Measurements from ENCODE around the gene PPP4R3C. TPM values are rescaled to one million over a fixed set of nuclear protein-coding genes. Genes with fewer than 3 reads are reported as not detected.
"Not testable (repeated sequence)": the region's sequence is repeated elsewhere in the genome, so short reads cannot be mapped to it uniquely, and the experiment has no call there.

Gene PPP4R3C
- total RNA-seq, result not detected
- not detected for polyA plus RNA-seq
- long read RNA-seq, donor 1, result 0 reads
- long read RNA-seq, donor 2, result 0 reads
- long read RNA-seq, donor 3, result 0 reads

- intact Hi-C loops (cut with DNase I), result no loop called here
- peaks cover 0 to 6% (median 0%) of the 10 kb centered on the region in 12 donors for H3K9me3 ChIP-seq
- no peaks in the 10 kb centered on the region for H3K27me3 ChIP-seq
- no peak for DNase-seq
- no peaks in the 10 kb centered on the region for H3K36me3 ChIP-seq
- H3K27ac ChIP-seq, result no peak within 1 kb of the TSS
- no peak for ATAC-seq
- H3K4me1 ChIP-seq, result no peaks in the 10 kb centered on the region
- H3K4me3 ChIP-seq, result no peak within 1 kb of the TSS
- no peak for TF ChIP-seq POLR2A (IDR thresholded peaks at IDR 0.05)
- 81 to 95% (median 90%) methylated on average over 14 of the region's 14 CpGs for WGBS, 4 donors
Observed at GRCh38 chrX:27463187-27463586, at the start of gene PPP4R3C. PPP4R3C (minus strand) TSS chrX:27463341; CDS start chrX:27463296, 45 bp downstream.

GRCh38 chrX:27491397-27491796 is 28.3 kb upstream of the PPP4R3C start:
- H3K36me3 ChIP-seq, result no peaks in the 10 kb centered on the region
- peaks cover 0 to 6% (median 0%) of the 10 kb centered on the region in 12 donors for H3K9me3 ChIP-seq
- no peaks in the 10 kb centered on the region for H3K4me1 ChIP-seq
- no peak overlapping the region for H3K4me3 ChIP-seq
- H3K27me3 ChIP-seq, result no peaks in the 10 kb centered on the region
- no peak overlapping the region for H3K27ac ChIP-seq
- TF ChIP-seq CTCF (IDR thresholded peaks at IDR 0.05), result no peak
- no peak for TF ChIP-seq POLR2A (IDR thresholded peaks at IDR 0.05)
- DNase-seq (no peak), ATAC-seq (no peak)
- WGBS, 4 donors, result 62 to 82% (median 75%) methylated on average over 4 of the region's 4 CpGs
- intact Hi-C loops (cut with DNase I), result no loop called here

GRCh38 chrX:27466051-27466450 is 2.9 kb upstream of the PPP4R3C start:
- 40 to 61% (median 60%) methylated on average over 1 of the region's 1 CpG for WGBS, 4 donors
- H3K4me3 ChIP-seq, result no peak overlapping the region
- no peak overlapping the region for H3K27ac ChIP-seq
- intact Hi-C loops (cut with DNase I), result no loop called here
- no peaks in the 10 kb centered on the region for H3K9me3 ChIP-seq
- ATAC-seq, result no peak
- TF ChIP-seq CTCF (IDR thresholded peaks at IDR 0.05) (no peak), POLR2A (IDR thresholded peaks at IDR 0.05) (no peak)
- no peak for DNase-seq
- no peaks in the 10 kb centered on the region for H3K36me3 ChIP-seq
- no peaks in the 10 kb centered on the region for H3K27me3 ChIP-seq
- no peaks in the 10 kb centered on the region for H3K4me1 ChIP-seq

GRCh38 chrX:27465036-27465435 is 1.9 kb upstream of the PPP4R3C start:
- no peak overlapping the region for H3K27ac ChIP-seq
- intact Hi-C loops (cut with DNase I), result no loop called here

GRCh38 chrX:27459129-27459528 is 4.0 kb downstream of the PPP4R3C start:
- H3K4me3 ChIP-seq; intact Hi-C loops (cut with DNase I); H3K36me3 ChIP-seq; H3K4me1 ChIP-seq; ATAC-seq; H3K9me3 ChIP-seq; H3K27me3 ChIP-seq; DNase-seq; H3K27ac ChIP-seq: not testable (repeated sequence)
- 67 to 70% (median 68%) methylated on average over 5 of the region's 5 CpGs for WGBS, 4 donors

More at GRCh38 chrX:27465036-27465435, 1.9 kb upstream of the PPP4R3C start:
- no peaks in the 10 kb centered on the region for H3K27me3 ChIP-seq
- H3K4me1 ChIP-seq, result no peaks in the 10 kb centered on the region
- H3K4me3 ChIP-seq, result no peak overlapping the region
- DNase-seq (no peak), ATAC-seq (no peak)
- H3K36me3 ChIP-seq, result no peaks in the 10 kb centered on the region
- H3K9me3 ChIP-seq, result peaks cover 0 to 4% (median 0%) of the 10 kb centered on the region in 12 donors
- no peak for TF ChIP-seq CTCF (IDR thresholded peaks at IDR 0.05)
- TF ChIP-seq POLR2A (IDR thresholded peaks at IDR 0.05), result no peak

GRCh38 chrX:27458544-27458943 is 4.6 kb downstream of the PPP4R3C start:
- H3K4me3 ChIP-seq; H3K36me3 ChIP-seq; H3K27me3 ChIP-seq; H3K4me1 ChIP-seq; H3K9me3 ChIP-seq; intact Hi-C loops (cut with DNase I); ATAC-seq; H3K27ac ChIP-seq; DNase-seq: not testable (repeated sequence)
- whole genome bisulfite sequencing, 4 donors, result 71 to 97% (median 90%) methylated on average over 6 to 30 of the region's 30 CpGs

Measured in heart left ventricle (tissue), 16 donors.